Measurements from ENCODE around the gene FZR1. TPM values are rescaled to one million over a fixed set of nuclear protein-coding genes. Genes with fewer than 3 reads are reported as not detected.
A peak's percentile ranks its signal among the peaks of the same experiment; 100 is the strongest.
"Not testable (repeated sequence)": the region's sequence is repeated elsewhere in the genome, so short reads cannot be mapped to it uniquely, and the experiment has no call there.

The FZR1 gene
- total and polyA plus RNA-seq, 3 donors from 2014 or later: 91.2 to 123 (median 95.1) TPM

DNA sequence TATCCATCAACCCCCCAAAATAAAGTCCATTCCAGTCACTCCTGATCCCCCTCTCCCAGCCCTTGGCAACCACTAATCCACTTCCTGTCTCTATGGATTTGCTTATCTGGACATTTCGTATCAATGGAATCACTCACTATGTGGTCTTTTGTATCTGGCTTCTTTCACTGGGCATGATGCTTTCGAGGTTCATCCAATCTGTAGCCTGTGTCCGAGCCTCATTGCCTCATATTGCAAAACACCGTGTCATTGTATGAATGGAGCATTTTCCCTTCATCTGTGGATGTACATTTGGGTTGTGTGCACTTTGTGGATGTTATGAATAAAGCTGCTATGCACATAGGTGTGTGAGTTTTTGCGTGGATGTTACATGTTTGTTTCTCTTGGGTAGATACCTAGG lies 1.4 kb upstream of the FZR1 start:
- no peak overlapping the region for H3K4me3 ChIP-seq

GRCh38 chr19:3506384-3507340 lies 551 bp downstream of the FZR1 start:
- peak; percentile 39 for DNase-seq
- TF ChIP-seq POLR2A (IDR thresholded peaks at IDR 0.05) (no peak), CTCF (IDR thresholded peaks at IDR 0.05) (no peak)
- H3K4me1 ChIP-seq: peaks cover 17% of the 10 kb centered on the region
- intact Hi-C loops (cut with DNase I; ENCODE audit: low total_unique reads): no loop called here
- WGBS, 2 donors: 0 to 1% methylated on average over 27 to 46 of the region's 69 CpGs
- H3K4me3 ChIP-seq: peak overlapping the region; percentile 70 to 93
- H3K9me3 ChIP-seq: no peaks in the 10 kb centered on the region
- no peaks in the 10 kb centered on the region for H3K36me3 ChIP-seq (ENCODE audit: low read depth, missing control alignments)
- peak overlapping the region; percentile 79 to 90 for H3K27ac ChIP-seq
- no peaks in the 10 kb centered on the region for H3K27me3 ChIP-seq

More for the DNA sequence above, 1.4 kb upstream of the FZR1 start:
- 63 to 82% methylated on average over 5 of the region's 5 CpGs for WGBS, 2 donors
- no peaks in the 10 kb centered on the region for H3K9me3 ChIP-seq
- H3K27me3 ChIP-seq: no peaks in the 10 kb centered on the region
- no peak for TF ChIP-seq CTCF (IDR thresholded peaks at IDR 0.05)
- TF ChIP-seq POLR2A (IDR thresholded peaks at IDR 0.05): no peak
- H3K27ac ChIP-seq: no peak overlapping the region
- no peak for DNase-seq
- H3K36me3 ChIP-seq (ENCODE audit: low read depth, missing control alignments): no peaks in the 10 kb centered on the region
- peaks cover 17% of the 10 kb centered on the region for H3K4me1 ChIP-seq
- intact Hi-C loops (cut with DNase I; ENCODE audit: low total_unique reads): no loop called here

DNA sequence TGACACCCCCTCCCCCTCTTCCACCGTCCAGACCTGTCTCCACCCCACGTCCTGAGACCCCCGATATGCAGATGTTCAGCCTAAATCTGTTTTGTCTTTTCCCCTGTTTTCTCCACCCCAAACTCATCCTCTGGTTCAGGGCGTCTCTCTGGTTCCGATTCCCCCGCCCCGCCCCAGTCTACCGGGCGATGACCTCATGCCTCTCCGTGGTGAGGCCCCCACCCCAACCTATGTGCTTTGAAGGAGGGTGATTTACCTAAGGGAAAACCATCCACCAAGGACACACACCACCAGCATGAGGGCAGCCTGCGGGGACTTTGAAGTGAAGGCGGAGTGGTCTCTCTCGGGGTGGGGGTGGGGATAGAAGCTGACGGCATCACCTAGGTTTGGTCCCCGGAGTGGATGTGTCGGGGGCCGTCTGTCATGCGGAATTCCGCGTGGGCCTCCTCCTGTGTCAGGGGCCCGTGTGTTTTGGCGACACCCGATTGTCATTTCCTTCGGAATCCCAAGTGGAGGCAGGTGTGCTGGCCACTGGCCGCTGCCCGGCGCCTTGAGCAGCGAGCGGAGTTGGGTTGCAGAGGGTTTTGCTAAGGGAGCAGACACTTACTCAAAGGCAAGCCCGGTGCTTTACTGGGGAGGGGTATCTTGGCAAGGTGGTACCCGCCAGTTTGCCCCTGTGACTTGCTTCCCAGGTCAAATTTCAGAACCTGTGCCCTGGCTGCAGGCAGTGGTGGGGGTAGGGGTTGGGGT lies 1.4 kb downstream of the FZR1 start:
- Histone ChIP-seq H3K4me1 (peaks cover 18% of the 10 kb centered on the region), H3K36me3 (ENCODE audit: low read depth, missing control alignments) (no peaks in the 10 kb centered on the region), H3K9me3 (no peaks in the 10 kb centered on the region), H3K27me3 (no peaks in the 10 kb centered on the region), H3K4me3 (peak overlapping the region; percentile 70 to 93), H3K27ac (peak overlapping the region in 1 of 2 donors; percentile 79)
- peak; percentile 21 for DNase-seq
- no peak for TF ChIP-seq CTCF (IDR thresholded peaks at IDR 0.05)
- TF ChIP-seq POLR2A (IDR thresholded peaks at IDR 0.05): no peak
- intact Hi-C loops (cut with DNase I; ENCODE audit: low total_unique reads): no loop called here
- 29 to 31% methylated on average over 24 to 31 of the region's 31 CpGs for WGBS, 2 donors

DNA sequence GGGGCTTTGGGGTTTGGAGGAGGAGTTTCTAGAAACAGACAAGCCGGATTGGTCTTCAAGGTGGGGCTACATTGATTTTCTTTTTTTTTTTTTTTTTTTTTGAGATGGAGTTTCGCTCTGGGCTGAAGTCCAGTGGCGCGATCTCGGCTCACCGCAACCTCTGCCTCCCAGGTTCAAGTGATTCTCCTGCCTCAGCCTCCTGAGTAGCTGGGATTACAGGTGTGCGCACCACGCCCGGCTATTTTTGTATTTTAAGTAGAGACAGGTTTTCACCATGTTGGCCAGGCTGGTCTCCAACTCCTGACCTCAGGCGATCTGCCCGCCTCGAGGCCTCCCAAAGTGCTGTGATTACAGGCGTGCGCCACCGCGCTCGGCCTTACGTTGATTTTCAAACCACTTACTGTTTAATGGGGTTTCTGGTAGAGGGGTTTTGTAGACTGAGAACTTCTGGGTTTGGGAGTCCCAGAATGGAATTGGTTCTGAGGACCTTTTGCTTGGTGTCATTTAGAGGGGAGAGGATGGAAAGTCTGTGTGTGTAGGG lies 2.1 kb downstream of the FZR1 start:
- peaks cover 23% of the 10 kb centered on the region for H3K4me1 ChIP-seq
- H3K4me3 ChIP-seq; intact Hi-C loops (cut with DNase I; ENCODE audit: low total_unique reads); H3K9me3 ChIP-seq; H3K36me3 ChIP-seq (ENCODE audit: low read depth, missing control alignments); H3K27ac ChIP-seq; DNase-seq; H3K27me3 ChIP-seq: not testable (repeated sequence)
- WGBS, 2 donors: 73 to 87% methylated on average over 18 of the region's 18 CpGs

Measured in testis (tissue), 3 donors.